ENCODE results near the gene SLC35E1. TPM values are rescaled to one million over a fixed set of nuclear protein-coding genes. Genes with fewer than 3 reads are reported as not detected.

The SLC35E1 gene
- 17.8 to 22.5 TPM (median 20.3 TPM) in 5 replicates for total RNA-seq (2022; extraction: Qiagen RNA extraction; ENCODE audit: low read depth)

GRCh38 chr19:16572332-16573211, at the start of gene SLC35E1:
SLC35E1 (minus strand) TSS chr19:16572415; CDS start chr19:16572364, 51 bp downstream.

GRCh38 chr19:16542045-16542909, 29.9 kb downstream of the SLC35E1 start, which contains the start of gene CHERP:
CHERP (minus strand) TSS chr19:16542437; CDS start chr19:16542378, 59 bp downstream.

Other genes with a start within 250 kb of the SLC35E1 start
- gene KLF2, start 247.6 kb downstream of the SLC35E1 start, total RNA-seq (2022; extraction: Qiagen RNA extraction; ENCODE audit: low read depth), result 10.0 to 25.2 TPM (median 20.7 TPM) in 5 replicates
- gene EPS15L1, start 100.4 kb downstream of the SLC35E1 start, total RNA-seq (2022; extraction: Qiagen RNA extraction; ENCODE audit: low read depth), result 15.1 to 16.5 TPM (median 15.9 TPM) in 5 replicates
- 0.03 to 0.30 TPM (median 0.15 TPM) in 3 of 5 replicates, not detected in the others for gene CALR3, start 76.2 kb downstream of the SLC35E1 start, total RNA-seq (2022; extraction: Qiagen RNA extraction; ENCODE audit: low read depth)
- 3.0 to 3.5 TPM (median 3.2 TPM) in 5 replicates for gene C19orf44, start 76.0 kb downstream of the SLC35E1 start, total RNA-seq (2022; extraction: Qiagen RNA extraction; ENCODE audit: low read depth)
- 29.7 to 35.1 TPM (median 32.5 TPM) in 5 replicates for gene CHERP, start 30.0 kb downstream of the SLC35E1 start, total RNA-seq (2022; extraction: Qiagen RNA extraction; ENCODE audit: low read depth)
- gene MED26, start 55.8 kb upstream of the SLC35E1 start, total RNA-seq (2022; extraction: Qiagen RNA extraction; ENCODE audit: low read depth), result 4.1 to 5.9 TPM (median 5.1 TPM) in 5 replicates
- 68.7 to 81.2 TPM (median 74.6 TPM) in 5 replicates for gene SMIM7, start 87.7 kb upstream of the SLC35E1 start, total RNA-seq (2022; extraction: Qiagen RNA extraction; ENCODE audit: low read depth)
- 0.96 to 1.9 TPM (median 1.2 TPM) in 5 replicates for gene TMEM38A, start 88.7 kb upstream of the SLC35E1 start, total RNA-seq (2022; extraction: Qiagen RNA extraction; ENCODE audit: low read depth)
- gene NWD1, start 147.4 kb upstream of the SLC35E1 start, total RNA-seq (2022; extraction: Qiagen RNA extraction; ENCODE audit: low read depth), result 0.02 TPM in 1 of 5 replicates, not detected in the others